ENCODE data around the gene CACNA1F. TPM values are rescaled to one million over a fixed set of nuclear protein-coding genes. Genes with fewer than 3 reads are reported as not detected.

The CACNA1F gene
- total and polyA plus RNA-seq, 10 of the 15 experiments (the other 5 are each of a cell fraction or from before 2014, with no cell fraction given), result 0.01 to 0.32 (median 0.05) TPM; not detected in 5

- no TSS peak for BruUV-seq (replicated peaks)
- H3K9me3 ChIP-seq (replicated peaks; ENCODE audit: control insufficient read depth, insufficient read depth, low read length), result no peaks in the 10 kb centered on the region
- no peaks in the 10 kb centered on the region for H3K4me1 ChIP-seq (ENCODE audit: control insufficient read depth, insufficient read depth, low read length)
- H3K27ac ChIP-seq (ENCODE audit: control insufficient read depth, insufficient read depth), result no peak overlapping the region
- TF ChIP-seq RB1 (IDR thresholded peaks at IDR 0.05; ENCODE audit: borderline replicate concordance) (no peak), NFIC (IDR thresholded peaks at IDR 0.05; ENCODE audit: low read depth, low read length) (no peak), CHD1 (IDR thresholded peaks at IDR 0.05; ENCODE audit: low read depth, low read length) (no peak), CHD4 (IDR thresholded peaks at IDR 0.05) (no peak), KLF5 (IDR thresholded peaks at IDR 0.05; ENCODE audit: partially characterized antibody) (no peak), YY1 (IDR thresholded peaks at IDR 0.05; ENCODE audit: low read depth, low read length) (no peak), HDGF (IDR thresholded peaks at IDR 0.05) (no peak), MEF2A (IDR thresholded peaks at IDR 0.05; ENCODE audit: insufficient read depth, low read depth, low read length) (no peak), MEF2B (IDR thresholded peaks at IDR 0.05; ENCODE audit: partially characterized antibody, poor library complexity, severe bottlenecking) (no peak), NBN (IDR thresholded peaks at IDR 0.05) (no peak)
- no peaks in the 10 kb centered on the region for H3K79me2 ChIP-seq (ENCODE audit: control insufficient read depth, insufficient read depth, low read length)
- no peak overlapping the region for H2AFZ ChIP-seq (ENCODE audit: control insufficient read depth, low read depth, low read length)
- ChIA-PET RAD21 (ENCODE audit: unreplicated experiment) (no interaction called here), CTCF (no interaction called here), POLR2A (no interaction called here), SMC1A (ENCODE audit: uncharacterized antibody, unreplicated experiment) (no interaction called here)
- no peak overlapping the region for H3K4me2 ChIP-seq (ENCODE audit: control insufficient read depth, insufficient read depth)
- WGBS (ENCODE audit: insufficient coverage, insufficient replicate concordance, low lambda C conversion rate, missing lambda C conversion rate), result 65% methylated on average over 9 of the region's 9 CpGs
- H4K20me1 ChIP-seq (ENCODE audit: control insufficient read depth, insufficient read depth), result no peaks in the 10 kb centered on the region
- FAIRE-seq (no peak), DNase-seq (ENCODE audit: low read depth, low spot score) (no peak), ATAC-seq (no peak)
- H3K36me3 ChIP-seq (ENCODE audit: control insufficient read depth in 2 of 2, insufficient read depth in 2 of 2, low read length in 1 of 2), result peaks cover 0 to 2% of the 10 kb centered on the region in 2 experiments; a peak in 1 of 4 replicates
- H3K27me3 ChIP-seq (replicated peaks in 1 of 2; ENCODE audit: control insufficient read depth in 2 of 2, insufficient read depth in 2 of 2, low read length in 1 of 2), result no peaks in the 10 kb centered on the region
- H3K4me3 ChIP-seq, result no peak overlapping the region
- intact Hi-C loops (cut with micrococcal nuclease; ENCODE audit: unreplicated experiment) (no loop called here), in situ Hi-C loops (cut with MboI) (no loop called here)
- H3K9ac ChIP-seq (ENCODE audit: control insufficient read depth, insufficient read depth, low read length), result no peak overlapping the region
These were observed 17.4 kb upstream of the CACNA1F start for GRCh38 chrX:49250578-49250977.

GRCh38 chrX:49250066-49250465 is 16.9 kb upstream of the CACNA1F start:
- Histone ChIP-seq H3K9ac (ENCODE audit: control insufficient read depth, insufficient read depth, low read length) (no peak overlapping the region), H3K4me1 (ENCODE audit: control insufficient read depth, insufficient read depth, low read length) (no peaks in the 10 kb centered on the region), H3K79me2 (ENCODE audit: control insufficient read depth, insufficient read depth, low read length) (no peaks in the 10 kb centered on the region), H2AFZ (ENCODE audit: control insufficient read depth, low read depth, low read length) (no peak overlapping the region), H3K27me3 (replicated peaks in 1 of 2; ENCODE audit: control insufficient read depth in 2 of 2, insufficient read depth in 2 of 2, low read length in 1 of 2) (no peaks in the 10 kb centered on the region), H3K36me3 (ENCODE audit: control insufficient read depth in 2 of 2, insufficient read depth in 2 of 2, low read length in 1 of 2) (peaks cover 0 to 2% of the 10 kb centered on the region in 2 experiments; a peak in 1 of 4 replicates), H3K4me2 (ENCODE audit: control insufficient read depth, insufficient read depth) (no peak overlapping the region), H4K20me1 (ENCODE audit: control insufficient read depth, insufficient read depth) (no peaks in the 10 kb centered on the region), H3K9me3 (replicated peaks; ENCODE audit: control insufficient read depth, insufficient read depth, low read length) (no peaks in the 10 kb centered on the region), H3K27ac (ENCODE audit: control insufficient read depth, insufficient read depth) (no peak overlapping the region), H3K4me3 (no peak overlapping the region)
- CTCF ChIA-PET, result no interaction called here
- in situ Hi-C loops (cut with MboI) (no loop called here), intact Hi-C loops (cut with micrococcal nuclease; ENCODE audit: unreplicated experiment) (no loop called here)
- DNase-seq (ENCODE audit: low read depth, low spot score), result no peak
- BruUV-seq (replicated peaks), result no TSS peak
- WGBS (ENCODE audit: insufficient coverage, insufficient replicate concordance, low lambda C conversion rate, missing lambda C conversion rate), result 77% methylated on average over 10 of the region's 13 CpGs
- POLR2A ChIA-PET, result no interaction called here
- SMC1A ChIA-PET (ENCODE audit: uncharacterized antibody, unreplicated experiment), result no interaction called here
- no peak for ATAC-seq
- FAIRE-seq, result no peak
- RAD21 ChIA-PET (ENCODE audit: unreplicated experiment), result no interaction called here
- TF ChIP-seq EZH2 (IDR thresholded peaks at IDR 0.05; ENCODE audit: borderline replicate concordance, control insufficient read depth, low read depth, low read length) (no peak), MYB (IDR thresholded peaks at IDR 0.05; ENCODE audit: borderline replicate concordance, low read depth, low read length) (no peak), E2F4 (IDR thresholded peaks at IDR 0.05; ENCODE audit: low read depth, low read length) (no peak), KDM1A (IDR thresholded peaks at IDR 0.05; ENCODE audit: borderline replicate concordance) (no peak), TARDBP (IDR thresholded peaks at IDR 0.05; ENCODE audit: borderline replicate concordance) (no peak), SREBF2 (IDR thresholded peaks at IDR 0.05; ENCODE audit: low read length) (no peak), CTCF (IDR thresholded peaks at IDR 0.05 in 2 of 3, conservative IDR thresholded peaks at IDR 0.05 in 1 of 3; ENCODE audit: control insufficient read depth in 2 of 3, extremely low read depth in 1 of 3, insufficient read depth in 1 of 3, low read depth in 3 of 3, low read length in 3 of 3) (no peak), CHD2 (IDR thresholded peaks at IDR 0.05; ENCODE audit: borderline replicate concordance, low read depth, low read length) (no peak), BCL11A (IDR thresholded peaks at IDR 0.05; ENCODE audit: low read depth, low read length) (no peak)

Measured in GM12878 (cell line).